HFFc6 (cell line): Measurements from ENCODE around the gene CBX7. TPM values are rescaled to one million over a fixed set of nuclear protein-coding genes. Genes with fewer than 3 reads are reported as not detected.

Source experiments
- DNase-seq: peaks from one replicate; pipeline ENCODE4 v3.0.0-alpha.2; 2018
- H3K27ac Mint-ChIP-seq: 2 replicates; pipeline ENCODE4 v1.8.0; 2020; ENCODE audit warnings: mild to moderate bottlenecking, mixed read lengths
- H3K27me3 Mint-ChIP-seq: 2 replicates; pipeline ENCODE4 v1.8.0; 2021; ENCODE audit warnings: mild to moderate bottlenecking, moderate library complexity, mixed read lengths; ENCODE audit not compliant: insufficient read depth
- H3K36me3 Mint-ChIP-seq: 2 replicates; pipeline ENCODE4 v1.8.0; 2021; ENCODE audit warnings: low read depth, mixed read lengths
- H3K4me1 Mint-ChIP-seq: 2 replicates; pipeline ENCODE4 v1.8.0; 2020; ENCODE audit warnings: low read depth, mixed read lengths
- H3K4me3 Mint-ChIP-seq: 2 replicates; pipeline ENCODE4 v1.8.0; 2020; ENCODE audit warnings: mild to moderate bottlenecking, moderate library complexity, mixed read lengths
- H3K9me3 Mint-ChIP-seq: 2 replicates; pipeline ENCODE4 v1.8.0; 2020; ENCODE audit warnings: mild to moderate bottlenecking, mixed read lengths
- total RNA-seq, 6 experiments: library from RNA; stranded (reverse); fragmentation: NEBNext Ultra II Directional; extraction: Animal tissue kit (Norgen Biotek cat#: 25700); gene quantifications; 2 replicates in 1 of 6; 3 replicates in 5 of 6; pipeline ENCODE4 v1.2.3, GENCODE V29; 2021
- TF ChIP-seq, protein P1 (sequence below): fragments of 200-600 bp; sonication (generic); IDR thresholded peaks from 2 replicates; pipeline ENCODE4 v1.5.0; 2021; ENCODE audit warnings: antibody characterized with exemption, mild to moderate bottlenecking

CBX7 gene
- total RNA-seq, 6 experiments from 2014 or later, result 6.2 to 7.2 (median 6.8) TPM

DNA sequence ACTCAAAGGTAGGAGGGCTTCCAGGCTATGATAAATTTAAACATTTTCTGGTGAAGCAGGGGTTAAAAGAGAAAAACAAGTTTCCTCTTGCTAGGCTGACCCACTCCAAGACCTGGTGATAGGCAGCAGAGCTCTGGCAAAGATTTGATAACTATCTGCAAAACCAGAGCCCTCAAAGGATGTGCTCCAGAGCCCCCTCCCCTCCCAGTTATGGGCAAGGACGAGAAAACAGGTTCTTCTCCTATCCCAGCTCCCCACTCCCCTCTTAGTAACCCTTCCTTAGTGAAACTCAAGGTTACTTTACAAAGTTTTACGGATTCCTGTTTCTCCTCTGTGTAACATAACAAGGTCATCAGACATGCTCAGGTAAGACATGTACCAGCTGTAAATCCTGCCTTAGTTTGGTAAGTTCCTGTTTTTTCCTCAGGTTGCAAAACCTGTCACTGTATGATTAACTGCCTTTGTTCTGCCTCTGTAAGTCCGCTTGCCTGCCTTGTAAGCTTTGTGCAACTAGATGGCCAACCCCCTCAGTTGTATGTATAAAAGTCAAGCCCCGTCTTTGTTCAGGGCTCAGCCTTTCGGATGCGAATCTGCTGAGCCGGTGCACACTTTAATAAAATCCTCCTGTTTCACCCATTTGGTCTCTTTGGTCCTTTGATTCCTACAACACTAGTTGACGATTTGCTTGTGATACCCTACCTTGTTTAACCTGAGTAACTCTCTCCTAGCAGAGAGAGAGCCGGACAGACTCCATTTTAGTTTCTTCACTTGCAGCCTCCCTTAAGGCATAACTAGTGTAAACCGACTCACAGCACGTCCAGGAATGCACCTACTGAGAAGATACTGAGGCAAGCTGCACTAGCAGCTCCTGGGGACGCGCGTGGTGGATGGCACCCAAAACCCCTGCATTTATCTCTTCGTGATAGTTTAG is 41.6 kb downstream of the CBX7 start:
- DNase-seq, result no peak
- H3K27ac Mint-ChIP-seq, result no peak overlapping the region
- H3K9me3 Mint-ChIP-seq, result no peaks in the 10 kb centered on the region
- TF ChIP-seq, protein P1, sequence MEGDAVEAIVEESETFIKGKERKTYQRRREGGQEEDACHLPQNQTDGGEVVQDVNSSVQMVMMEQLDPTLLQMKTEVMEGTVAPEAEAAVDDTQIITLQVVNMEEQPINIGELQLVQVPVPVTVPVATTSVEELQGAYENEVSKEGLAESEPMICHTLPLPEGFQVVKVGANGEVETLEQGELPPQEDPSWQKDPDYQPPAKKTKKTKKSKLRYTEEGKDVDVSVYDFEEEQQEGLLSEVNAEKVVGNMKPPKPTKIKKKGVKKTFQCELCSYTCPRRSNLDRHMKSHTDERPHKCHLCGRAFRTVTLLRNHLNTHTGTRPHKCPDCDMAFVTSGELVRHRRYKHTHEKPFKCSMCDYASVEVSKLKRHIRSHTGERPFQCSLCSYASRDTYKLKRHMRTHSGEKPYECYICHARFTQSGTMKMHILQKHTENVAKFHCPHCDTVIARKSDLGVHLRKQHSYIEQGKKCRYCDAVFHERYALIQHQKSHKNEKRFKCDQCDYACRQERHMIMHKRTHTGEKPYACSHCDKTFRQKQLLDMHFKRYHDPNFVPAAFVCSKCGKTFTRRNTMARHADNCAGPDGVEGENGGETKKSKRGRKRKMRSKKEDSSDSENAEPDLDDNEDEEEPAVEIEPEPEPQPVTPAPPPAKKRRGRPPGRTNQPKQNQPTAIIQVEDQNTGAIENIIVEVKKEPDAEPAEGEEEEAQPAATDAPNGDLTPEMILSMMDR, result no peak
- no peak overlapping the region for H3K4me3 Mint-ChIP-seq
- H3K36me3 Mint-ChIP-seq, result no peaks in the 10 kb centered on the region
- peaks cover 46% of the 10 kb centered on the region for H3K27me3 Mint-ChIP-seq
- H3K4me1 Mint-ChIP-seq, result no peaks in the 10 kb centered on the region

DNA sequence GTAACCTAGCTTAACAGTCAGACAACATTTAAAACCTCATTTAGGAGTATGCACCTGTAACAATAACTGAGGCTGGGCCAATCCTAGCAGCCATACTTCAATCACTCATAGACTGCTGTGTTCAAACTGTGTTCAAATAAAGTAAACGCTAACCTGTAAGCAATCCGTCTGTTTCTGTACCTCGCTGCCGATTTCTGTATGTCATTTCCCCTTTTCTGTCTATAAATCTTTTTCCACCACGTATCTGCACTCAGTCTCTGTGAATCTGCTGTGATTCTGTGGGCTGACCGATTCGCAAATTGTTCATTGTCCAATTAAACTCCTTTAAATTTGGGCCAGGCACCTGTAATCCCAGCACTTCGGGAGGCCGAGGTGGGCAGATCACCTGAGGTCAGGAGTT is 43.1 kb downstream of the CBX7 start:
- no peak for DNase-seq
- TF ChIP-seq, protein P1, result no peak
- H3K9me3 Mint-ChIP-seq, result no peaks in the 10 kb centered on the region
- H3K4me1 Mint-ChIP-seq, result no peaks in the 10 kb centered on the region
- no peak overlapping the region for H3K4me3 Mint-ChIP-seq
- no peak overlapping the region for H3K27ac Mint-ChIP-seq
- H3K36me3 Mint-ChIP-seq, result no peaks in the 10 kb centered on the region
- H3K27me3 Mint-ChIP-seq, result peaks cover 38% of the 10 kb centered on the region

DNA sequence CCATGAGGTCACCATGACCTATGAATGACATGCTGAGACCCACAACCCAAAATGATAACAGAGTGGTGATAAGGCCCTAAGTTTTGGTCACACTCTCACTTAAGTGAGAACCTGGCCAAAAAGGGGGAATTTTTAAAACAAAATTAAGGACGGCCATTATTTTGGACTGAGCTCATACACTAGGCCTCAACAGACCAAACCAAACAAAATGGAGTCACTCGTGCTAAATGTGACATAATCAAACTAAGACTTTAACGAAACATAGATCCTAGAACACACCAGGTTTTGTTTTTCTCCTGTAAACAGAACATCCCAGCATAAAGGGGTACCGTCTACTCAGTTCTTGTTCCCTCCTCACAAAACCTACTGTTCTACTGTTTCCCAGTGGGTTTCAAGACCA is 44.0 kb downstream of the CBX7 start:
- DNase-seq, result no peak
- H3K9me3 Mint-ChIP-seq, result no peaks in the 10 kb centered on the region
- no peak overlapping the region for H3K4me3 Mint-ChIP-seq
- H3K27me3 Mint-ChIP-seq, result peaks cover 42% of the 10 kb centered on the region
- TF ChIP-seq, protein P1, result no peak
- no peak overlapping the region for H3K27ac Mint-ChIP-seq
- H3K36me3 Mint-ChIP-seq, result no peaks in the 10 kb centered on the region
- no peaks in the 10 kb centered on the region for H3K4me1 Mint-ChIP-seq

DNA sequence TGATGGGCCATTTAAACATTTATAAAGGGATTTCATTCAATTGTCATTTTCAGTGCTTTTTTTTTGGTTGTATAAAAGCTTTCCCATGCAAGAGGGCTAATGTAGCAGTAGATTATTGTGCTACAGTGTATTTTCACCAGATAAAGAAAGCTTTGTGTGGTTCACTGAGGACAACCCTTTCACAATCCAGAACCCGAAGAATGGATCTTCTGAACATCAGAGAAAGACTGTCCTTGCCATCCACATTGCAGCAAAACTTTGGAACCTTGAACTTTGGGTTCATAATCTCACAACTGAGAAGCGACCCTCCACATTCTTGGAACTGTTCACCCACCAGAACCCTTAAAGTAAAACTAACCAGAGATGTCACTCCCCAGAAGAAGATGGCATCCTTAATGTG is 46.2 kb downstream of the CBX7 start:
- no peak overlapping the region for H3K4me3 Mint-ChIP-seq
- H3K9me3 Mint-ChIP-seq, result no peaks in the 10 kb centered on the region
- no peak for DNase-seq
- H3K36me3 Mint-ChIP-seq, result no peaks in the 10 kb centered on the region
- peaks cover 47% of the 10 kb centered on the region for H3K27me3 Mint-ChIP-seq
- no peak overlapping the region for H3K27ac Mint-ChIP-seq
- H3K4me1 Mint-ChIP-seq, result no peaks in the 10 kb centered on the region
- TF ChIP-seq, protein P1, result no peak

DNA sequence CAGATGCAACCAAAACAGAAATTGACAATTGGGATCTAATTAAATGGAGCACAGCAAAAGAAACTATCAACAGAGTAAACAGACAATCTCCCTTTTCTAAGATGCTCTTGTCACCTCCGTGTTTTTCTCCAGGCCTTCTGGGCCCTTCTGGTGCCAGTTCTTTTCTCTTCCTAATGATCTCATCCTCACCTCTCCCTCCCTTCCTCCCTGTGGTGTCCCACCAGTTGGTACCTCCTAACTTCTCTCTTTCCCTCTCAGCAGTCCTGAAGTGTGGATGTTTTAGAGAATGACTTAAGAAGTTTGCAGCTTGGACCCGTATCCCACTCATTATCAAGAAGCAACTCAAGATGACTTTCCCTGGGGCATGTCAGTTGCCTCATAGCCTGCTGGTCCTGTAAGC is 49.0 kb downstream of the CBX7 start:
- Mint-ChIP-seq H3K36me3 (no peaks in the 10 kb centered on the region), H3K27me3 (peaks cover 40% of the 10 kb centered on the region), H3K4me1 (no peaks in the 10 kb centered on the region), H3K27ac (no peak overlapping the region), H3K9me3 (no peaks in the 10 kb centered on the region), H3K4me3 (no peak overlapping the region)
- no peak for DNase-seq
- TF ChIP-seq, protein P1, result no peak
